AG04449 (cell line): ENCODE results near the gene ITSN2.

ENCODE experiments used
- CTCF ChIA-PET: fragments of 350-600 bp; formaldehyde crosslinking; extraction: SDS; loops from one replicate; lab custom pipeline; 2021; ENCODE audit warnings: antibody characterized with exemption; lab: Yijun Ruan, JAX
- POLR2A ChIA-PET: fragments of 400-600, 350-600 bp; formaldehyde crosslinking; extraction: SDS; loops from one replicate; lab custom pipeline; 2020; ENCODE audit warnings: antibody characterized with exemption, inconsistent platforms; lab: Yijun Ruan, JAX
- DNase-seq: peaks from one replicate; pipeline ENCODE4 v3.0.0-alpha.2; 2010; ENCODE audit warnings: low read depth, low spot score
- H3K4me3 ChIP-seq: 2 replicates; pipeline ENCODE4 v1.5.1; 2011; ENCODE audit warnings: low read depth, mild to moderate bottlenecking, control low read depth, low read length
- CTCF ChIP-seq: IDR thresholded peaks from one replicate; pipeline ENCODE4 v1.5.1; 2011; ENCODE audit warnings: mild to moderate bottlenecking, moderate library complexity, low read length, control low read depth, inconsistent platforms; ENCODE audit not compliant: insufficient read depth; ENCODE audit errors: missing control alignments

The ITSN2 gene

GRCh38 chr2:24247164-24247563 is 113.2 kb downstream of the ITSN2 start:
- POLR2A ChIA-PET: no interaction called here
- TF ChIP-seq CTCF: no peak
- H3K4me3 ChIP-seq: no peak overlapping the region
- no peak for DNase-seq
- CTCF ChIA-PET: no interaction called here

GRCh38 chr2:24245986-24246776 is 114.2 kb downstream of the ITSN2 start:
- no peak for TF ChIP-seq CTCF
- ChIA-PET POLR2A (no interaction called here), CTCF (interaction anchor here (1.4 kb wide), 1 partner anchor 8 kb away, joined by 3 read pairs; no protein-coding TSS in a partner anchor)
- DNase-seq: no peak
- no peak overlapping the region for H3K4me3 ChIP-seq

- ChIA-PET CTCF (no interaction called here), POLR2A (no interaction called here)
- DNase-seq: no peak
- H3K4me3 ChIP-seq: no peak overlapping the region
- TF ChIP-seq CTCF: no peak
These were observed 118.8 kb downstream of the ITSN2 start for GRCh38 chr2:24241528-24241927.

GRCh38 chr2:24239553-24239952 is 120.8 kb downstream of the ITSN2 start:
- no peak for TF ChIP-seq CTCF
- no peak overlapping the region for H3K4me3 ChIP-seq
- CTCF ChIA-PET: interaction anchor here (1.1 kb wide), 1 partner anchor 155 kb away, joined by 3 read pairs; the partner anchor contains the start of gene TP53I3
- POLR2A ChIA-PET: no interaction called here
- no peak for DNase-seq

- POLR2A ChIA-PET: no interaction called here
- no peak for DNase-seq
- CTCF ChIA-PET: no interaction called here
- H3K4me3 ChIP-seq: no peak overlapping the region
- TF ChIP-seq CTCF: no peak
These were observed 122.2 kb downstream of the ITSN2 start for GRCh38 chr2:24238158-24238557.

- no peak for TF ChIP-seq CTCF
- no peak for DNase-seq
- H3K4me3 ChIP-seq: no peak overlapping the region
- ChIA-PET POLR2A (no interaction called here), CTCF (no interaction called here)
These were observed 123.0 kb downstream of the ITSN2 start for GRCh38 chr2:24237313-24237712.
